Measurements from ENCODE around the gene RHBDF1.

DNA sequence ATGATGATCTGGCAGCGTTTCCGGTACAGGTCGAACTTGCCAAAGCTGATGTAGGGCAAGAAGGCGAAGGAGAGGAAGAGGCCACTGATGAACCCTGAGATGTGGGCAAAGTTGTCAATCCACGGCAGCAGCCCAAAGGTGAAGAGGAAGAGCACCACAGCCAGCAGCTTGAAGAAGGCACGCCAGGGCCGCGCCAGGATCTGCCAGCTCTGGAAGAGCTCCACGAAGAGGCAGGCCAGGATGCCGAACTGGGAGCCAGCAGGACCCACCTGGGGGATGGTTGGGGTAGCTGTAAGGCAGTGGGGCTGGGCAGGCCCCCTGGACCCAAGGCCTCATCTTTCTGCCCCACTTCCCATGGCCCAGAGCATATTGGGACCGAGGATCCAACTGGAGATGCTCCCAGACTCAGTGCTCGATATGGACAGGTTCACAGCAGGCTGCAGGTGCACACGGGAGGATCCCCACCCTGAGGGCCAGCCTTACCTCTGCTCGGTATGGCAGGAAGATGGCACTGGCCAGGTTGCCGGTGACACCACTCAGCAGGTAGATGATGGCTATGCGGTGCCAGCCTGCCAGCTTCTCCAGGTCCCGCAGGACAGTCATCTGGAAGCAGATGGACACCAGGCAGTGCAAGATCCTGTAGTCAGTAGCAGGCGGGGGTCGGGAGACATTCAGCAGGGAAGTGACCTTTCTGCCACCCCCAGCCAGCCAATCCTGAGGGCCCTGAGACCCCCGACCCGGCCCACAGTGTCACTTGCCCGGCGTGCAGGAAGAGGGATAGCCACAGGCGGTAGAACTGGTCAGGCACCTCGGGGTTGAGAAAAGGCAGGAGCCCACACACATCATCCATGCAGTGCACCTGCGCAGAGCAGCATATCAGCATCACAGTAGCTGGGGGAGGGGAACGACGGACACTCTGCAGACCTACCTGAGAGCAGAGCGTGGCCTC lies 13.7 kb downstream of the RHBDF1 start:
- TF ChIP-seq, protein P1, sequence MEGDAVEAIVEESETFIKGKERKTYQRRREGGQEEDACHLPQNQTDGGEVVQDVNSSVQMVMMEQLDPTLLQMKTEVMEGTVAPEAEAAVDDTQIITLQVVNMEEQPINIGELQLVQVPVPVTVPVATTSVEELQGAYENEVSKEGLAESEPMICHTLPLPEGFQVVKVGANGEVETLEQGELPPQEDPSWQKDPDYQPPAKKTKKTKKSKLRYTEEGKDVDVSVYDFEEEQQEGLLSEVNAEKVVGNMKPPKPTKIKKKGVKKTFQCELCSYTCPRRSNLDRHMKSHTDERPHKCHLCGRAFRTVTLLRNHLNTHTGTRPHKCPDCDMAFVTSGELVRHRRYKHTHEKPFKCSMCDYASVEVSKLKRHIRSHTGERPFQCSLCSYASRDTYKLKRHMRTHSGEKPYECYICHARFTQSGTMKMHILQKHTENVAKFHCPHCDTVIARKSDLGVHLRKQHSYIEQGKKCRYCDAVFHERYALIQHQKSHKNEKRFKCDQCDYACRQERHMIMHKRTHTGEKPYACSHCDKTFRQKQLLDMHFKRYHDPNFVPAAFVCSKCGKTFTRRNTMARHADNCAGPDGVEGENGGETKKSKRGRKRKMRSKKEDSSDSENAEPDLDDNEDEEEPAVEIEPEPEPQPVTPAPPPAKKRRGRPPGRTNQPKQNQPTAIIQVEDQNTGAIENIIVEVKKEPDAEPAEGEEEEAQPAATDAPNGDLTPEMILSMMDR (conservative IDR thresholded peaks at IDR 0.05; ENCODE audit: low read depth, low read length), result no peak
- no peak for TF ChIP-seq EZH2 (IDR thresholded peaks at IDR 0.05; ENCODE audit: low read length, unreplicated experiment)
